GM23338 (cell line): ENCODE measurements around the gene RRAS2. TPM values are rescaled to one million over a fixed set of nuclear protein-coding genes. Genes with fewer than 3 reads are reported as not detected.

Source experiments
- ATAC-seq: fragments of 200-7000 bp; cut with Tn5 transposase; 3 replicates; pipeline ENCODE4 v1.9.1; 2020
- DNase-seq: peaks from one replicate; pipeline ENCODE4 v3.0.0-alpha.2; 2015; ENCODE audit warnings: low spot score
- H2AFZ ChIP-seq: fragments of 200-600 bp; sonication (generic); 2 replicates; pipeline ENCODE4 v1.8.0; 2016; ENCODE audit warnings: antibody characterized with exemption, mild to moderate bottlenecking, moderate library complexity
- H3F3A ChIP-seq: fragments of 200-600 bp; sonication (generic); replicated peaks from 2 replicates; pipeline ENCODE4 v1.8.0; 2017; ENCODE audit warnings: antibody characterized with exemption, mixed run types, low read depth
- H3K27ac ChIP-seq: fragments of 200-600 bp; sonication (generic); 2 replicates; pipeline ENCODE4 v1.6.1; 2016; ENCODE audit warnings: low read depth
- H3K27me3 ChIP-seq: fragments of 200-600 bp; sonication (generic); 2 replicates; pipeline ENCODE4 v1.8.0; 2016; ENCODE audit warnings: mild to moderate bottlenecking, mixed run types, moderate library complexity; ENCODE audit not compliant: insufficient read depth
- H3K36me3 ChIP-seq: fragments of 200-600 bp; sonication (generic); 2 replicates; pipeline ENCODE4 v1.8.0; 2016; ENCODE audit warnings: mild to moderate bottlenecking; ENCODE audit not compliant: insufficient read depth
- H3K4me1 ChIP-seq: fragments of 200-600 bp; sonication (generic); 2 replicates; pipeline ENCODE4 v1.8.0; 2016; ENCODE audit warnings: mild to moderate bottlenecking, moderate library complexity; ENCODE audit not compliant: insufficient read depth
- H3K4me2 ChIP-seq: fragments of 200-600 bp; sonication (generic); 2 replicates; pipeline ENCODE4 v1.7.1; 2017; ENCODE audit warnings: mixed run types
- H3K4me3 ChIP-seq: fragments of 200-600 bp; sonication (generic); 2 replicates; pipeline ENCODE4 v1.6.1; 2016; ENCODE audit warnings: mixed run types
- H3K79me2 ChIP-seq: fragments of 200-600 bp; sonication (generic); replicated peaks from 2 replicates; pipeline ENCODE4 v1.8.0; 2017; ENCODE audit warnings: mild to moderate bottlenecking; ENCODE audit not compliant: insufficient read depth
- H3K9me2 ChIP-seq: fragments of 200-600 bp; sonication (generic); 2 replicates; pipeline ENCODE4 v1.8.0; 2017; ENCODE audit not compliant: insufficient read depth
- H4K20me1 ChIP-seq: fragments of 200-600 bp; sonication (generic); replicated peaks from 2 replicates; pipeline ENCODE4 v1.8.0; 2017; ENCODE audit warnings: mild to moderate bottlenecking; ENCODE audit not compliant: insufficient read depth
- H3K27ac Mint-ChIP-seq: 2 replicates; pipeline ENCODE4 v1.8.0; 2020; ENCODE audit warnings: inconsistent platforms, mild to moderate bottlenecking, moderate library complexity, mixed read lengths
- H3K27me3 Mint-ChIP-seq: 3 replicates; pipeline ENCODE4 v1.8.0; 2022; ENCODE audit warnings: low read depth, mild to moderate bottlenecking, moderate library complexity, mixed read lengths, inconsistent platforms; ENCODE audit not compliant: insufficient read depth, poor library complexity
- H3K36me3 Mint-ChIP-seq: 3 replicates; pipeline ENCODE4 v1.8.0; 2021; ENCODE audit warnings: low read depth, mild to moderate bottlenecking, inconsistent platforms, moderate library complexity, mixed read lengths
- H3K4me1 Mint-ChIP-seq: 3 replicates; pipeline ENCODE4 v1.8.0; 2020; ENCODE audit warnings: mild to moderate bottlenecking, inconsistent platforms, mixed read lengths
- H3K4me3 Mint-ChIP-seq: 3 replicates; pipeline ENCODE4 v1.8.0; 2021; ENCODE audit warnings: moderate library complexity, mild to moderate bottlenecking, inconsistent platforms, mixed read lengths
- H3K9me3 Mint-ChIP-seq: 3 replicates; pipeline ENCODE4 v1.8.0; 2020; ENCODE audit warnings: moderate library complexity, mild to moderate bottlenecking, inconsistent platforms, mixed read lengths
- POLR2AphosphoS5 ChIP-seq: IDR thresholded peaks from 2 replicates; pipeline ENCODE4 v1.6.1; 2016; ENCODE audit warnings: antibody characterized with exemption, low read depth
- ZNF331 ChIP-seq: fragments of 250-450 bp; sonication (Bioruptor Pico); IDR thresholded peaks from 2 replicates; pipeline ENCODE4 v1.5.0; 2020; ENCODE audit warnings: low read depth, mild to moderate bottlenecking, moderate library complexity
- polyA plus RNA-seq: library from polyadenylated mRNA; unstranded; fragments of >200 nt; fragmentation: Nextera tagmentation; extraction: Ambion mirVana; gene quantifications from 2 replicates; pipeline ENCODE4 v1.2.1, GENCODE V29; 2016
- total RNA-seq: library from RNA; depleted of rRNA; stranded (reverse); fragments of >200 nt; shearing (Covaris generic); gene quantifications from 2 replicates; pipeline ENCODE4 v1.2.3, GENCODE V29; 2014
- TF ChIP-seq, protein P1 (sequence below): IDR thresholded peaks from one replicate; pipeline ENCODE4 v1.6.1; 2018; ENCODE audit warnings: antibody characterized with exemption; ENCODE audit not compliant: unreplicated experiment
- TF ChIP-seq, protein P2 (sequence below): fragments of 250-450 bp; sonication (Bioruptor Pico); IDR thresholded peaks from 2 replicates; pipeline ENCODE4 v1.5.0; 2020; ENCODE audit warnings: mild to moderate bottlenecking, moderate library complexity

Gene RRAS2
- total and polyA plus RNA-seq, 2 experiments from 2014 or later = 196 to 293 TPM

GRCh38 chr11:14376920-14377319, 17.9 kb upstream of the RRAS2 start:
- Histone ChIP-seq H3K4me1 (peaks cover 9% of the 10 kb centered on the region), H2AFZ (0 out of 2 replicates have a peak overlapping the region, but pooled peaks have one; percentile 29), H3K79me2 (no peaks in the 10 kb centered on the region), H3K4me3 (no peak overlapping the region), H3K4me2 (no peak overlapping the region), H4K20me1 (no peaks in the 10 kb centered on the region), H3K27me3 (peaks cover 27% of the 10 kb centered on the region), H3K9me2 (no peaks in the 10 kb centered on the region), H3F3A (0 out of 2 replicates have a peak, but pooled peaks cover 5% of the 10 kb centered on the region), H3K36me3 (no peaks in the 10 kb centered on the region), H3K27ac (no peak overlapping the region)
- Mint-ChIP-seq H3K4me1 (peaks cover 17% of the 10 kb centered on the region), H3K27ac (no peak overlapping the region), H3K9me3 (no peaks in the 10 kb centered on the region; the same call in 2 of the 3 replicates), H3K4me3 (no peak overlapping the region), H3K27me3 (peaks cover 14% of the 10 kb centered on the region), H3K36me3 (no peaks in the 10 kb centered on the region)
- DNase-seq = no peak
- ATAC-seq = no peak
- no peak for TF ChIP-seq ZNF331 (CRISPR knock-in tag)
- TF ChIP-seq, protein P1, sequence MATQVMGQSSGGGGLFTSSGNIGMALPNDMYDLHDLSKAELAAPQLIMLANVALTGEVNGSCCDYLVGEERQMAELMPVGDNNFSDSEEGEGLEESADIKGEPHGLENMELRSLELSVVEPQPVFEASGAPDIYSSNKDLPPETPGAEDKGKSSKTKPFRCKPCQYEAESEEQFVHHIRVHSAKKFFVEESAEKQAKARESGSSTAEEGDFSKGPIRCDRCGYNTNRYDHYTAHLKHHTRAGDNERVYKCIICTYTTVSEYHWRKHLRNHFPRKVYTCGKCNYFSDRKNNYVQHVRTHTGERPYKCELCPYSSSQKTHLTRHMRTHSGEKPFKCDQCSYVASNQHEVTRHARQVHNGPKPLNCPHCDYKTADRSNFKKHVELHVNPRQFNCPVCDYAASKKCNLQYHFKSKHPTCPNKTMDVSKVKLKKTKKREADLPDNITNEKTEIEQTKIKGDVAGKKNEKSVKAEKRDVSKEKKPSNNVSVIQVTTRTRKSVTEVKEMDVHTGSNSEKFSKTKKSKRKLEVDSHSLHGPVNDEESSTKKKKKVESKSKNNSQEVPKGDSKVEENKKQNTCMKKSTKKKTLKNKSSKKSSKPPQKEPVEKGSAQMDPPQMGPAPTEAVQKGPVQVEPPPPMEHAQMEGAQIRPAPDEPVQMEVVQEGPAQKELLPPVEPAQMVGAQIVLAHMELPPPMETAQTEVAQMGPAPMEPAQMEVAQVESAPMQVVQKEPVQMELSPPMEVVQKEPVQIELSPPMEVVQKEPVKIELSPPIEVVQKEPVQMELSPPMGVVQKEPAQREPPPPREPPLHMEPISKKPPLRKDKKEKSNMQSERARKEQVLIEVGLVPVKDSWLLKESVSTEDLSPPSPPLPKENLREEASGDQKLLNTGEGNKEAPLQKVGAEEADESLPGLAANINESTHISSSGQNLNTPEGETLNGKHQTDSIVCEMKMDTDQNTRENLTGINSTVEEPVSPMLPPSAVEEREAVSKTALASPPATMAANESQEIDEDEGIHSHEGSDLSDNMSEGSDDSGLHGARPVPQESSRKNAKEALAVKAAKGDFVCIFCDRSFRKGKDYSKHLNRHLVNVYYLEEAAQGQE = no peak
- TF ChIP-seq, protein P2, sequence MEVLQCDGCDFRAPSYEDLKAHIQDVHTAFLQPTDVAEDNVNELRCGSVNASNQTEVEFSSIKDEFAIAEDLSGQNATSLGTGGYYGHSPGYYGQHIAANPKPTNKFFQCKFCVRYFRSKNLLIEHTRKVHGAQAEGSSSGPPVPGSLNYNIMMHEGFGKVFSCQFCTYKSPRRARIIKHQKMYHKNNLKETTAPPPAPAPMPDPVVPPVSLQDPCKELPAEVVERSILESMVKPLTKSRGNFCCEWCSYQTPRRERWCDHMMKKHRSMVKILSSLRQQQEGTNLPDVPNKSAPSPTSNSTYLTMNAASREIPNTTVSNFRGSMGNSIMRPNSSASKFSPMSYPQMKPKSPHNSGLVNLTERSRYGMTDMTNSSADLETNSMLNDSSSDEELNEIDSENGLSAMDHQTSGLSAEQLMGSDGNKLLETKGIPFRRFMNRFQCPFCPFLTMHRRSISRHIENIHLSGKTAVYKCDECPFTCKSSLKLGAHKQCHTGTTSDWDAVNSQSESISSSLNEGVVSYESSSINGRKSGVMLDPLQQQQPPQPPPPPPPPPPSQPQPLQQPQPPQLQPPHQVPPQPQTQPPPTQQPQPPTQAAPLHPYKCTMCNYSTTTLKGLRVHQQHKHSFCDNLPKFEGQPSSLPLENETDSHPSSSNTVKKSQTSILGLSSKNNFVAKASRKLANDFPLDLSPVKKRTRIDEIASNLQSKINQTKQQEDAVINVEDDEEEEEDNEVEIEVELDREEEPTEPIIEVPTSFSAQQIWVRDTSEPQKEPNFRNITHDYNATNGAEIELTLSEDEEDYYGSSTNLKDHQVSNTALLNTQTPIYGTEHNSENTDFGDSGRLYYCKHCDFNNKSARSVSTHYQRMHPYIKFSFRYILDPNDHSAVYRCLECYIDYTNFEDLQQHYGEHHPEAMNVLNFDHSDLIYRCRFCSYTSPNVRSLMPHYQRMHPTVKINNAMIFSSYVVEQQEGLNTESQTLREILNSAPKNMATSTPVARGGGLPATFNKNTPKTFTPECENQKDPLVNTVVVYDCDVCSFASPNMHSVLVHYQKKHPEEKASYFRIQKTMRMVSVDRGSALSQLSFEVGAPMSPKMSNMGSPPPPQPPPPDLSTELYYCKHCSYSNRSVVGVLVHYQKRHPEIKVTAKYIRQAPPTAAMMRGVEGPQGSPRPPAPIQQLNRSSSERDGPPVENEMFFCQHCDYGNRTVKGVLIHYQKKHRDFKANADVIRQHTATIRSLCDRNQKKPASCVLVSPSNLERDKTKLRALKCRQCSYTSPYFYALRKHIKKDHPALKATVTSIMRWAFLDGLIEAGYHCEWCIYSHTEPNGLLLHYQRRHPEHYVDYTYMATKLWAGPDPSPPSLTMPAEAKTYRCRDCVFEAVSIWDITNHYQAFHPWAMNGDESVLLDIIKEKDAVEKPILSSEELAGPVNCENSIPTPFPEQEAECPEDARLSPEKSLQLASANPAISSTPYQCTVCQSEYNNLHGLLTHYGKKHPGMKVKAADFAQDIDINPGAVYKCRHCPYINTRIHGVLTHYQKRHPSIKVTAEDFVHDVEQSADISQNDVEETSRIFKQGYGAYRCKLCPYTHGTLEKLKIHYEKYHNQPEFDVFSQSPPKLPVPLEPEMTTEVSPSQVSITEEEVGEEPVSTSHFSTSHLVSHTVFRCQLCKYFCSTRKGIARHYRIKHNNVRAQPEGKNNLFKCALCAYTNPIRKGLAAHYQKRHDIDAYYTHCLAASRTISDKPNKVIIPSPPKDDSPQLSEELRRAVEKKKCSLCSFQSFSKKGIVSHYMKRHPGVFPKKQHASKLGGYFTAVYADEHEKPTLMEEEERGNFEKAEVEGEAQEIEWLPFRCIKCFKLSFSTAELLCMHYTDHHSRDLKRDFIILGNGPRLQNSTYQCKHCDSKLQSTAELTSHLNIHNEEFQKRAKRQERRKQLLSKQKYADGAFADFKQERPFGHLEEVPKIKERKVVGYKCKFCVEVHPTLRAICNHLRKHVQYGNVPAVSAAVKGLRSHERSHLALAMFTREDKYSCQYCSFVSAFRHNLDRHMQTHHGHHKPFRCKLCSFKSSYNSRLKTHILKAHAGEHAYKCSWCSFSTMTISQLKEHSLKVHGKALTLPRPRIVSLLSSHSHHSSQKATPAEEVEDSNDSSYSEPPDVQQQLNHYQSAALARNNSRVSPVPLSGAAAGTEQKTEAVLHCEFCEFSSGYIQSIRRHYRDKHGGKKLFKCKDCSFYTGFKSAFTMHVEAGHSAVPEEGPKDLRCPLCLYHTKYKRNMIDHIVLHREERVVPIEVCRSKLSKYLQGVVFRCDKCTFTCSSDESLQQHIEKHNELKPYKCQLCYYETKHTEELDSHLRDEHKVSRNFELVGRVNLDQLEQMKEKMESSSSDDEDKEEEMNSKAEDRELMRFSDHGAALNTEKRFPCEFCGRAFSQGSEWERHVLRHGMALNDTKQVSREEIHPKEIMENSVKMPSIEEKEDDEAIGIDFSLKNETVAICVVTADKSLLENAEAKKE (CRISPR knock-in tag) = no peak
- TF ChIP-seq POLR2AphosphoS5 = no peak
